ENCODE results near the gene SRM.
A peak's percentile ranks its signal among the peaks of the same experiment; 100 is the strongest.
"Not testable (repeated sequence)": the region's sequence is repeated elsewhere in the genome, so short reads cannot be mapped to it uniquely, and the experiment has no call there.

Gene SRM

GRCh38 chr1:11019358-11019757 is 40.5 kb downstream of the SRM start:
- DNase-seq (ENCODE audit: low read depth) = not testable (repeated sequence)

GRCh38 chr1:11013160-11013531 is 46.7 kb downstream of the SRM start:
- DNase-seq (ENCODE audit: low read depth) = no peak

- DNase-seq (ENCODE audit: low read depth) = peak; percentile 83
These were observed 47.3 kb downstream of the SRM start, which contains the start of gene TARDBP for GRCh38 chr1:11012260-11013159. Gene TARDBP, plus strand, starts transcription at chr1:11012654. Its CDS starts 1,074 bp downstream, at chr1:11013728.
